ENCODE measurements around the gene SRGAP2C.
"Not testable (repeated sequence)": the region's sequence is repeated elsewhere in the genome, so short reads cannot be mapped to it uniquely, and the experiment has no call there.

DNA sequence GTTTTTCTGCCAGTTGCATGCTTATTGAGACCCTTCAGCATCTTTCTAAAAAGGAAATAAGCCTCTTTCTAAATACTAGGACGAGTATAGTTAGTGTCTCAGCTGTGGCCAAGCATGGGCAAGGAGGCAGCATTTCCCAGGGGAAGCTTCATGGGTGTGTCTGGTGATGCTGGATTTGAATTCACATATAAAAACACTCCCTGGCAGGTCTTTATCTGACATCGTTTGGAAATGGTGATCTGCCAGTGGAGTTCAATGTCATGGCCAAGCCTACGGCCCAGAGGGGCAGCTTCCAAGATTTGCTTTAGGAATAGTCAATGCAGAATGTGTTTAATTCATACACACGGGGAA, 94.7 kb downstream of the SRGAP2C start:
- TF ChIP-seq, protein P1, sequence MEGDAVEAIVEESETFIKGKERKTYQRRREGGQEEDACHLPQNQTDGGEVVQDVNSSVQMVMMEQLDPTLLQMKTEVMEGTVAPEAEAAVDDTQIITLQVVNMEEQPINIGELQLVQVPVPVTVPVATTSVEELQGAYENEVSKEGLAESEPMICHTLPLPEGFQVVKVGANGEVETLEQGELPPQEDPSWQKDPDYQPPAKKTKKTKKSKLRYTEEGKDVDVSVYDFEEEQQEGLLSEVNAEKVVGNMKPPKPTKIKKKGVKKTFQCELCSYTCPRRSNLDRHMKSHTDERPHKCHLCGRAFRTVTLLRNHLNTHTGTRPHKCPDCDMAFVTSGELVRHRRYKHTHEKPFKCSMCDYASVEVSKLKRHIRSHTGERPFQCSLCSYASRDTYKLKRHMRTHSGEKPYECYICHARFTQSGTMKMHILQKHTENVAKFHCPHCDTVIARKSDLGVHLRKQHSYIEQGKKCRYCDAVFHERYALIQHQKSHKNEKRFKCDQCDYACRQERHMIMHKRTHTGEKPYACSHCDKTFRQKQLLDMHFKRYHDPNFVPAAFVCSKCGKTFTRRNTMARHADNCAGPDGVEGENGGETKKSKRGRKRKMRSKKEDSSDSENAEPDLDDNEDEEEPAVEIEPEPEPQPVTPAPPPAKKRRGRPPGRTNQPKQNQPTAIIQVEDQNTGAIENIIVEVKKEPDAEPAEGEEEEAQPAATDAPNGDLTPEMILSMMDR (IDR thresholded peaks at IDR 0.05; ENCODE audit: low read depth, low read length, missing input control) = not testable (repeated sequence)
- not testable (repeated sequence) for TF ChIP-seq RAD21 (IDR thresholded peaks at IDR 0.05); SP1 (IDR thresholded peaks at IDR 0.05); GABPA (IDR thresholded peaks at IDR 0.05 in 1 of 2, conservative IDR thresholded peaks at IDR 0.05 in 1 of 2); TAF1 (conservative IDR thresholded peaks at IDR 0.05); EGR1 (IDR thresholded peaks at IDR 0.05; ENCODE audit: low read depth in 2 of 2); YY1 (IDR thresholded peaks at IDR 0.05); HNF4A (conservative IDR thresholded peaks at IDR 0.05)
- TF ChIP-seq, protein P2, sequence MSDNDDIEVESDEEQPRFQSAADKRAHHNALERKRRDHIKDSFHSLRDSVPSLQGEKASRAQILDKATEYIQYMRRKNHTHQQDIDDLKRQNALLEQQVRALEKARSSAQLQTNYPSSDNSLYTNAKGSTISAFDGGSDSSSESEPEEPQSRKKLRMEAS (IDR thresholded peaks at IDR 0.05) = not testable (repeated sequence)
